Hepatocyte (in vitro differentiated cells): ENCODE results near the gene MGAT5B.

Source experiments
- CTCF ChIP-seq: fragments of 200-600 bp; sonication (generic); IDR thresholded peaks from 2 replicates; pipeline ENCODE4 v1.5.1; 2016; ENCODE audit warnings: antibody characterized with exemption, mild to moderate bottlenecking; ENCODE audit not compliant: poor library complexity
- EZH2 ChIP-seq: fragments of 200-600 bp; sonication (generic); IDR thresholded peaks from 2 replicates; pipeline ENCODE4 v1.6.1; 2016; ENCODE audit warnings: antibody characterized with exemption, mild to moderate bottlenecking, borderline replicate concordance

- no peak for TF ChIP-seq CTCF
- no peak for TF ChIP-seq EZH2
Measured at GRCh38 chr17:76962858-76963257, 94.7 kb downstream of the MGAT5B start.
